GM18520 (cell line): ENCODE results near the gene SLC10A7.
"Not testable (repeated sequence)": the region's sequence is repeated elsewhere in the genome, so short reads cannot be mapped to it uniquely, and the experiment has no call there.

Experiments
- ATAC-seq: cut with Tn5 transposase; IDR thresholded peaks from one replicate; pipeline ENCODE4 v1.9.1; 2021; ENCODE audit not compliant: unreplicated experiment

The SLC10A7 gene

DNA sequence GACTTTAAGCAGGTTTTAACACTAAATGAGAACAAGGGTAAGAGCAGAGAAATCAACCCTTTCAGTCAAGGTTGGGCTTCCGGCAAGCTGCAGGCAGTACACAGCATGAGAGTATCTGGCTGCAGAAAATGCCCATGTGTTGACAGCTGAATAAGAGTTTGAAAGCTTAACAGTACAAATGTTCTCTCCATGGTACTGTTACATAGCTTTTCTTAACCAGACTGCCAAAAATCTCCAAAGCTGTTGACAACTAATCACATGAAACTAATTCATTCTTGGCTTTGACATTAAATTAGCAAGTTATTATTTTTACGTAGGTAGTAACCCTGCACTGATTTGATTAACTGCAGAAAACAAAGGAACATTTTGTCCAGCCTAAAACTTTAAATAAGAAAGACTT, 153.5 kb downstream of the SLC10A7 start:
- no peak for ATAC-seq

DNA sequence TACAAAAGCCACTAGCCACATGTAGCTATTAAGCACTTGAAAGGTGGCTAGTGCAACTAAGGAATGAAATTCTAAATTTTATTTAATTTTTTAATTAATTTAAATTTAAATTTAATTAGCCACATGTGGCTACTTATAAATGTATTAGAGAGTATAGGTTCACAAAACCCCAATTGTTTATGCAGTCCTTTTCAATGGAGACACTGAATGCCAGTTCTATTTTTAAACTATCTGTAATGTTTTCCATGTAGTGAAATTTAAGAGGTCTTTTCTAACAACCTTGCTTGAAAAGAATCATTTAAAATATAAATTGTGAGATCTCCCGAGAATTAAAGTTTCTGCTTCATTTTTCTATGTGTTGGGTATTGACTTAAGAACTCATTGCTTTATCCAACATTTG, 154.4 kb downstream of the SLC10A7 start:
- ATAC-seq = no peak

DNA sequence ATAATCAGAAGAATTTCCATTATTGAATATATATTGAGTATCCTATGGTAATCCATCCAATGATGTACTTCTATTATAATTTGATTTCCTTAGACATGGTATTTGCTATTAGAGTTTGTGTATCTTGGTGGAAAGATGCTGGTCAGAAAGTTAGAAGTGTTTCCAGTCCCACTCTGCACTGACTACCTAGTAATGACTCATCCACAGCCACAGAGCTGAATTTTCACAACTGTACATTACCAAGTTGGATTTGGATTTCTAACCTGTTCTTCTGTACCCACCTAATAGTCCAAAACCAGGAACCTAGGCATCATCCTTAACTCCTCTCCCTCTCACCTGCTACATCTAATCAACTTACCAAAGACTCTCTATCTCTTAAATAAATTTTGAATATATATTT, 162.0 kb downstream of the SLC10A7 start:
- no peak for ATAC-seq

DNA sequence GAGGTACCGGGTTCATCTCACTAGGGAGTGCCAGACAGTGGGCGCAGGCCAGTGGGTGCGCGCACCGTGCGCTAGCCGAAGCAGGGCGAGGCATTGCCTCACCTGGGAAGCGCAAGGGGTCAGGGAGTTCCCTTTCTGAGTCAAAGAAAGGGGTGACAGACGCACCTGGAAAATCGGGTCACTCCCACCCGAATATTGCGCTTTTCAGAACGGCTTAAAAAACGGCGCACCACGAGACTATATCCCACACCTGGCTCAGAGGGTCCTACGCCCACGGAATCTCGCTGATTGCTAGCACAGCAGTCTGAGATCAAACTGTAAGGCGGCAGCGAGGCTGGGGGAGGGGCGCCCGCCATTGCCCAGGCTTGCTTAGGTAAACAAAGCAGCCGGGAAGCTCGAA, 171.6 kb downstream of the SLC10A7 start:
- ATAC-seq = not testable (repeated sequence)

DNA sequence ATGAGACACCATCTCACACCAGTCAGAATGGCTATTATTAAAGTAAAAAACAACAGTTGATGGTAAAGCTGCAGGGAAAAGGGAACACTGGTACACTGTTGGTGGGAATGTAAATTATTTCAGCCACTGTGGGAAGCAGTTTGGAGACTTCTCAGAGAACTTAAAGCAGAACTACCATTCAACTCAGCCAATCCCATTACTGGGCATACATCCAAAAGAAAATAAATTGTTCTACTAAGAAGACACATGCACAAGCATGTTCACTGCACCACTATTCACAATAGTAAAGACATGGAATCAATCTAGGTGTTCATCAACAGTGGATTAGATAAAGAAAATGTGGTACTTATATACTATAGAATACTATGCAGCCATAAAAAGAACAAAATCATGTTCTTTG, 172.4 kb downstream of the SLC10A7 start:
- no peak for ATAC-seq

DNA sequence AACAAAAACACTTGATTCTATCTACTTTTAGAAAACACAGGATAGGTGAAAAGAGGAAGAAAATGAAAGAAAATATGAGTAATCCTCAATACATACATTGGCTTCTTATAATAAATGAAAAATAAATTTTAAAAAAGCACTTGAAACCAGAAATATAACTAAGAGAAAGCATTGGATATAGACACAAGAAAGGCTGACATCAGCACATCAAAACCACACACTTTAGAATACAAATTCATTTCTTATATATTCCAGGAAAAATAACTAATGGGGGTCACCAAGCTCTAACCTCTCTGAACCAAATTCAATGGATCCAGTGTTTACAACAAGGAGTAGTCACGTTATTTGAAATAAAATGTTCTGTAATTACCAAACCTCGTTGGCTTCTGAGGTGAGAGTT, 173.9 kb downstream of the SLC10A7 start:
- ATAC-seq = no peak

DNA sequence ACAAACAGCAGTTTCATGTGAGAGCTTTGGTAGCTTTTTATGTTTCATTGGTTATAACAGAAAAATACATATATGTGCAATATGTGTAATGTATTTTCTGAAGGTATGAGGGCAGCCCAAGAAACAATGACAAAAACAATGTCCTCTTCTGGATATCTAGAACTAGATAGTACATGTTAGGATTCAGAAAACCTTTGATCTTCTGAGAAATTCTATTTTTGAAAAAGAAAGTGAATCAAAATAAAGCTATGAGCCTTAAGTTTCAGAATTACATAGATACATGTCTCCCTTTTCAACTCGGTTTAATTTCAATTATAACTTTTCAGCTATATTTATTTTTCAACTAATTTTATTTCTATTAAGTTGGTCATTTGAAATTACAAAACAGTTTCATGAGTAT, 175.5 kb downstream of the SLC10A7 start:
- peak; percentile 27 for ATAC-seq

DNA sequence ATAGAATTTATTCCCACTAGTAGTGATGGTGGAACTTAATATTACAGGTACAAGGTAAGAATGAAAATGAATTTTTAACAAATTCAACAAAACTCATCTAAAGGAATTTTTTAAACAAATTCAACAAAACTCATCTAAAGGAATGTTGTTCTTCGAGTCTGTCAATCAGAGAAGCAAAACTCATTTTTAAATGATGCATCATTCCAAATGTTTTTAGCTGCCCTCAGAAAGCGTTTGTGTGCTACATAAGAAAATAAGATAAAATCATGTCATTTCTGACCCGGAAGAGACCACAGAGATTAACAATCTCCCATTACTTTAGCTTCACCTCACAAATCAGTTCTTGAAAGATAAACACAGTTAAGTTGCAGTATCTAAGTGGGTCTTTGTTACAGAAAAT, 178.0 kb downstream of the SLC10A7 start:
- ATAC-seq = no peak

DNA sequence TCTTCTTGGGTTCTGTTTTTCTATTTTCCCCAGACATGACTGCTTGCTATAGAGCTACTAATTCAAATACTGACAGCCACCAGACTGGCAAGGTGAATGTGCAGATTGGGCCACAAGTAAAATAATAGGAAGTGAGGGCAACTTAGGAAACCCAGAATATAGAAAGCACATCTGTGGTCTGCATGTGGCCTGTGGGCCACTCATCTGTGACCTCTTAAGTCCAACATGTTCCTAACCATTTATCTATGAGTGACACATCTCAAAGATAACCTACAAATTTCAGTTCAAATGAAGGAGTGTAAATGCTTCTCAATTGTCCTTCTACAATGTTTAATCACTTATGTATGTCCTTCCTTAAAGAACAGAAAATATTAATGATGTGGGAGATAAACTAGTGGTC, 178.5 kb downstream of the SLC10A7 start:
- ATAC-seq = peak; percentile 72

DNA sequence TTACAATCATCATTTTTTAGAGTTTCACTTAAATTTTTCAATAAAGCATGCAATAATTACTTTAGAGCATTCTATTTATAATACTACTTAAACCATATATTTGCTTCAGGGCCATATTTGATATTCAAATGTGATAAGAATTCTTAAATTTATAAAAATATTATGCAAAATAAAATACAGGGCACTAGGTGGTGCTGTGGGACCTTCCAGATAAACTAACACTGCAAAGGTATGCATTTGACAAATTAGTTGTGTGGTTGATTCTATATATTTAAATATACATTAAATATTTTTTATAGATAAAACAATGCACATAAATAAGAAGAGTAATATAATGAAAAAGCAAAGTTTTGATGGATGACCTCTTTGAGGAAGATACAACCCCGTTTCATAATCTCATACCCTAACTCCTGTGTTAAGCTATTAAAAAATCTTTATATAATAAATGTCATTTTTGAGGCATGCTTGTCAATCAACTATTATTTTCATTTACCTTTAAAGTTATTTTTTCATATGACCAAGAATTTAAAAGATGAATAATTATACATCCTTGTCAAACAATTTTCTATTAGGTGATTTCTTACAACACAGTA, 179.0 kb downstream of the SLC10A7 start:
- no peak for ATAC-seq

DNA sequence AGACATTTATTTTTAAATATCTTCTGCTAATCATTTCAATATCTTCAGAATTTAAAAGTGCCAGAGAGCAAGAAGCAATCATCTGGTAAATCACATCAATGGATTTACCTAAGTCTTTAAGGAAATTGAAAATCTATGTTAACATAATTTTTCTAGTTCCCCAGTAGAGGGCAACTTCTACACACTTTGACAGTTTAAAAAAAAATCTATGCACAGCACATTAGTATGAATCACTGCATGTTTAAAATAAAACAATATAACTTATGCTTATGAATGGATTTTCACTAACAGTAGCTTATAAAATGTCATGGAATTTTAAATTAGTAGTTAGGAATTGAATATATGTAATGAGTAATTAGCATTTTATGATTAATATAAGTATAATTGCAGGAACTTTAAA, 180.9 kb downstream of the SLC10A7 start:
- no peak for ATAC-seq

DNA sequence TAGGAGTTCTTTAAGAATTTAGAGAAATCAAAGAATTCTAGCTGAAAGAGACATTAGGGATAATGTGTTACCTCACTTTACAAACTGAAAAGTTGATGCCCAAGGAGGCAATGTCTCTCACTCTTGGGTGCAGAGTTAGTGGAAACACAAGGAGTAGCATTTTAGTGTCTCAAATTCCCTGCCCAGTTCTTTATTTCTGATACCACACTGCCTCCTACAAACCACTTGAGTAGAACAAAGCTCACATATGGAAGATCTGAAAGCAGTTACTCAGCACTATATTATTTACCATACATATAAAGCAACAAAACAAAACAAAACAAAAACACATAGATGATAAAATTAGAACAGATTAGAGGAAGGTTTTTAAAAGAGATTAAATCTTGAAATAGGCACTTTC, 183.2 kb downstream of the SLC10A7 start:
- no peak for ATAC-seq

DNA sequence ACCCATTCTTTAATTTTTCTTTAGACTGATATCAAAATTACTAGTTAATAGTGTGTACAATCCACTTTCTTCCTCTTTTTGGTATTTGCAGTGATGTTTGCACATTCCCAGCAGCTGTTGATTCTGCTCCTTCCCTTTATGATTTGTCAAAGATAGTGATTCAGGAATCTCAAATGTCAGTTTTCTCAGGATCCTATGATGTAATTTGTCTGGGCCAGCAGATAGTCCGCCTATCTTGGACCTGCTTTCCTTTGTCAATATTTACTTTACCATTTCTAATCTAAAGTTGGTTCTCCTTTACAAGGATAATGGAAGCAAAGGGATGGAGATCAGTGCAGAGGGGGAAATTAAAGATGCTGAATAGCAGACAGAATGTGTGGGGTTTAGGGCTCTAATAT, 185.3 kb downstream of the SLC10A7 start:
- no peak for ATAC-seq

DNA sequence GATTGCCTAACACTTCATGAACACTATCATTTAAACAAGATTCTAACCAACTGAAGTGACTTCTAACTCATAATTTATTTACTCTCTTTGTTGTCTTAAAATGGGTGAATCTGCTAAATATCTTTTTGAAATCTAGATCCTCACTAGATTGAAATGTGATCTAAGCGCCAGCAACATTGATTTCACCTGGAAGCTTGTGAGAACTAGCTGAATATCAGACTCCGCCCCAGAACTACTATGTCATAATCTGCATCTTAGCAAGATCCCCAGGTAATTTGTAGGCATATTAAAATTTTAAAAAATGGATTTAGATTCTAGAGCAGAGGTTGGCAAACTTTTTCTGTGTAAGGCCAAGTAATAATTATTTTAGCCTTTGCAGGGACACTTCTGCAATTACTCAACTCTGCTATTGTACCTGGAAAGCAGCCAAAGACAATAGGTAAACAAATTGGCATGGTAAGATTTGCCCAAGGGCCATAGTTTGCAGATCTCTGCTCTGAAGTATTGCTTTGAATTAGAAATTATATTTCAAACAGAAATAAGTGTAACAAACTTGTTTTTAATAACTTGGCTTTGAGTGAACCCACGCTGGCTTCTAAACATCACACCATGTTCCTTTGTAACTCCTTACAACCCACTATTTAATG, 185.9 kb downstream of the SLC10A7 start:
- ATAC-seq = no peak

DNA sequence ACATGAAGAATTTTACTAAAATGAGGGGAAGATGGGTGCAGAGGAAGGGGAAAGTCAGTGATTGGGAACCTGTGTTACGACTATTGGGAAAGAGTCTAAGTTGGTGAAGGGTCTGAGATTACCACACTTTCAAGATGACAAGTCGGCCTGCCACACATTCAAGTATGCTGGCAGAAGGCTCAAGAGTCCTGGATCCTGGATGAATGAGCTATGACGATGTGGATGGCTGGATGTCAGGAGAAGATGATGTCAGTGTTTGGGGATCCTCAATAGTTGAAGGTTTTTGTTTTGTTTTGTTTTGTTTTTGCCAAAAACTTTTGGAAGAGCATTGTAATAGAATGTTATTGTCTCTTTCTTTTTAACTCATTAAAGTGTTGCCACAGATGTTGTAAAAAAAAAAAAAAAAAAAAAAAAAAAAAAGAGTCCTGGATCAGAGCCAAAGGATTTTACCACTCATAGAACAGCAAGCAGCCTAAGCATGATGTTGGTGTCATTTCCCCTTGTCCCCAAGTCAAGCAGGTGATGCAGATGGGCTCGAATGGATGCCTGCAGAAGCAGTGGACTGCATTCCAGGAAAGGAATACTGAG, 186.8 kb downstream of the SLC10A7 start:
- no peak for ATAC-seq

DNA sequence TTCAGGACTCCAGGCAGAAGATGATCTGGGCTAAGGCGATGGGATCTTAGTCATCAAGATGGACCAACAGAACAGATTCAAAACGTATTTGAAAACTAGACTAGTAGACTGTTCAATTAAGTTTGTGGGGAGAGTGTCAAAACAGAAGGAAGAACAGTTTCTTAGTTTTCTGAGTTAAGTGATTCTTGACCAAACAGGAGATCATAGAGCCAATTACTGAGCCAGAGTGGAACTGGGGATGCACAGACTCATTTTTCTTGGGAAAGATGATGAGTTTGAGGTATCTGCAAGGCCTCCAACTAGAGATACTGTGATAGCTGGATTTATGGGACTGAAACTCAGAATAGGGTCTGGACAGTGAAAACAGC, 187.9 kb downstream of the SLC10A7 start:
- no peak for ATAC-seq

DNA sequence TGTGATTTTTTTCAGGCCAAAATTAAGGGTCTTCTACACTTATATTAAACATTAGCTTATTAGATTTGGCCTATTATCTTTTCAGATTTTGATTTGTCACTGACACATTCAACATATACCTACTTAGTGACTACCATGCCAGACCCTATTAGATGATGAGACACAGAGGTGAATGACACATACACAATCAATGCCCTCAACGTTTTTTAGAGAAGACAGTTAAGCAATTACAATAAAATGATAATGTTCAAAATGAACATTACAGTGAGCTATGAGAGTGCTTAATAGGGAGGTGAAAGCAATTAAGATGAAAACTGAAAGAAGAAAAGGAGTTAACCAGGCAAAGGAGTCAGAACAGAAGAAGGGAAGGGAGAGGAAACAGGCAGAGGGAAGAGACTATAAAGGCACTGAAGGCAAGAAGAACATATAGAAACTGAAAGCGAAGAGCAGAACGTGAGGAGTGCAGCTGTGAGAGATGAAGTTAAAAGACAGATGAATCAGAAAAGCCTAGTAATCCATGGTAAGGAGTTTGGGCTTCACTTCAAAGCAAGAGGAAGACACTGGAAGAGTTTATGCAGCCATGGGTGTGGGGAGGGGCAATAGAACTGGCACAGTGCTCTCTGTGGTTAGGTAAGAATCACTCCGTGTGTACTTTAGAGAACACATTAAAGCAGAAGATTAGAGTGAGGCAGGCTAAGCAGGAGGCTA, 188.4 kb downstream of the SLC10A7 start:
- ATAC-seq = peak; percentile 87

DNA sequence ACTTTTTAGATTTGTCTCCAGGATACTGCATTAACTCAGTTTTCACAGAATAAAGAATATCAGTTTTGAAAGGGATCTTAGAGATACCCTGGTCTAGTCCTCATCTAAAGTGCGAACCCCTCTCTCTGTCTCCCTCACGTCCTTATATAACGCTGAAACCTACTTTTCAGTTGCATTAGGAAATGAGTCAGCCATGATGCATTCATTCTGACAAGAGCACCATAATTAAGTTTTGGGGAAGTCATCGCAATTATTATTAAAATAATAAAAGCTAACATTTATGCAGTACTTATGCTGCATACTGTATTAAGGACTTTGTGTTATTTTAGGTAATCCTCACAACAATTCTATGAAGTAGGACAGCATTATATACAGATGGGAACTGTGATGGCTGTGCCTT, 191.3 kb downstream of the SLC10A7 start:
- no peak for ATAC-seq

DNA sequence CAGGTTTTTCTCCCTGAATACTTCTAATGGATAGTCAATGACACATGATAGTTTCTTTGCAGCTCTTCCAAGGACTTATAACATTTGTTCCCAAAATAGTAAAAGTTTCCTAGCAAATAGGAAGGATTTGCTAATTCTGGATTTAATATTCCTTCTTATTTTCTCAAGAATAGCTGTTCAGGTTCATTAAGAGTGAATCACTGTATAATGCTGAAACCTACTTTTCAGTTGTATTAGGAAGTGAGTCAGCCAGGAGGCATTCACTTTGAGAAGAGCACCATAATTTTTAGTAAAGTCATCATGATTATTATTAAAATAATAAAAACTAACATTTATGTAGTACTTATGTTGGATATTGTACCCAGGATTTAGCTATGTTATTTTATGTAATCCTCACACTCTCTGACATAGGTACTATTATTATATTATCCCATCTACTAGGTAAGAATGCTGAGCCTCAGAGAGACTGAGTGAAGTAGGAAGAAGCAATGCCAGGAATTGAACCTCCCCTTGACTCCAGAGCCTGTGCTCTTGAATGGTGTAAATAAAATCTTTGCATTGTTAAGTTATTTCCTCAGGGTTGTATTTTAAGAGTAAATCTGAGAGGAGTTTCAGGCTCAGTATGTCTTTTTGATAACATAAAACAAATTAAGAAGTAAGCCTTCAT, 192.6 kb downstream of the SLC10A7 start:
- no peak for ATAC-seq

DNA sequence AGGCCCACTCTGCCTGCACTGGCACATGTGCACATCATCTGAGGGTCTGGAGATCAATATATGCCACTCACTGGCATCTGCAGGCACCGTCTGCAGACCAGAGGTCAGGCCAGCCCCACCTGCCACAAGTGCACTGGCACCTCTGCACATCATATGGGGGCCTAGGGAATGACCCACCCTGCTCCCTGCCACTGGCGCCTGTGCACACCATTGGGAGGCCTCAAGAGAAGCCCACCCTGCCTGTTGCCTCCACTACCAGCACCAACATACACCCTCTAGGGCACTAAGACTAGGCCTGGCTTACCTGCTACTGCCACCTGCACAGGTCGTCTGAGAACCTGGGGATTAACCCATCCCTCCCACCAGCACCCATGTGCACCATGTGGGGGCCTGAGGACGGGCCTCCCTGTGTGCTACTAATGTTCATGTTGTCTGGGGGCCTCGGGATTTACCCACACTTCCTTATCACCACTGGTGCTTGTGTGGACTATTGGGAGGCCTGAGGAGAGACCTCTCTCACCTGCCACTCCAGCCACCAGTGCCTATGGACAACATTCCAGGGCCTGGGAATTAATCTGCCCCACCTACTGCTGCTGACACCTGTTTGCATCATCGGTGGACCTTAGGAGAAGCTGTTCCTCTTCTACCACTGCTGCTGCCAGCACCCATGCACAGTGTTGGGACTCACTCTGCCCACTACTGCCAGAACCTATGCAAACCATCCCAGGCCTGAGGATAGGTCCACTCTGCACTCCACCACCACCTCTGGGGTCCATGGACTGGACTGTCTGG, 193.7 kb downstream of the SLC10A7 start:
- no peak for ATAC-seq

DNA sequence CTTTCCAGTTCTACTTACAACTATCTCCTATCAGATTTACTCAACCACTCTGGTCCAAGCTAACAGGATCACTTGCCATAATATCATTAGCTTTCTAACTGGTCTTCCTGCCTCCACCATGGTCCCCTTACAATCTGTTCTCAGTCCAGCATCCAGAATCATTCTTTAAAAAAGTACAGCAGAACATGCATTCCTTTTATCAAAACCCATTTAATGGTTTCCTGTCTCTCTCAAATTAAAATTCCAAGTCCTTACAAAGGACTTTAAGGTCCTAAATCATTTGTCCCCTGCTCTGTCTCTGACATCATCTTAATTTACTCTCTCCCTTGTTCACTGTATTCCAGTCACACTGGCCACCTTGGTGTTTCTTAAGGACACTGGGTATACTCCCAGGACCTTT, 202.8 kb downstream of the SLC10A7 start:
- ATAC-seq = no peak
